HG03521 (cell line): ENCODE measurements around the gene ZFP14.
A peak's percentile ranks its signal among the peaks of the same experiment; 100 is the strongest.

Experiments
- ATAC-seq: cut with Tn5 transposase; IDR thresholded peaks from one replicate; pipeline ENCODE4 v1.9.1; 2021; ENCODE audit warnings: mild to moderate bottlenecking, moderate library complexity; ENCODE audit not compliant: unreplicated experiment

Gene ZFP14

DNA sequence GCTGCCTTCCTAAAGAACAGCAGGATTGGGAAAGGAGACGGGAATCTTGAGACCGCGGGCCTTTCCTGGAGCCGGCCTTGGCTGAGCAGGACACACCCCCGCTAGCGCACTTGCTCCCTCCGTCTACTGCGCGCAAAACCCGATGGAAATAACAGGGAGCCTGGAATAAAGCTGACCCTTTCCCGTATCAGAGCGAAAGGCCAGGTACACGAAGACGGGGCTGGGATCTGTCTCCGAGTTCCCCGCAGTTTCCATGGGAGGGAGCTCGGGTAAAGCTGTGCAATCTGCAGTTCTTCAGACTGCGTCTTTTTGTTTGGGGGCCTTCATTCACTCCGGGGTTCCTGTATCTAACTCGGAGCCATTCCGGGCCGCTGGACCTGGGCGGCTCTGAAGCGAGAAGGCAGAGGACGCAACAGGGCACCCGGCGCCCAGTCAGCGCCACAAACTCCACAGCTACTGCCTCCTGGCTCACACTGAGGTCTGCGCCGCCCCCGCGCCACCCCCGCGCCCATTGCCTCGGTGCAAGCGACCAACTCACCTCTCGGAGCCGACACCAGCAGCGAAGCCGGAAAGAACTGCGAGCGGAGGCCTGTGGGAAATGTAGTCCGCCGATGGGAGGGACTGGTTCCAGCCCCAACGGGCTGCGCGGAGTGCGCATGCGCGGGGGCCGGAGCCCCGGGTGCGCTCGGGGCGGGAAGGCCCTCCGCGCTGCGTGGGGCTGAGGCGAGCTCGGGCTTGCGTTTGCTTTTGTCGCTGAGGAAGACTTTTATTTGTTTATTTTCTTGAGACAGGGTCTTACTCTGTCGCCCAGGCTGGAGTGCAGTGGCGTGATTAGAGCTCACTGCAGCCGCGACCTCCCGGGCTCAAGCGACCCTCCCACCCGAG lies at the start of gene ZFP14:
ZFP14 (minus strand) TSS at position 577 of the 885 bp plus-strand sequence. CDS start 11,309 bp downstream, outside the sequence.
- ATAC-seq, result peak; percentile 97

DNA sequence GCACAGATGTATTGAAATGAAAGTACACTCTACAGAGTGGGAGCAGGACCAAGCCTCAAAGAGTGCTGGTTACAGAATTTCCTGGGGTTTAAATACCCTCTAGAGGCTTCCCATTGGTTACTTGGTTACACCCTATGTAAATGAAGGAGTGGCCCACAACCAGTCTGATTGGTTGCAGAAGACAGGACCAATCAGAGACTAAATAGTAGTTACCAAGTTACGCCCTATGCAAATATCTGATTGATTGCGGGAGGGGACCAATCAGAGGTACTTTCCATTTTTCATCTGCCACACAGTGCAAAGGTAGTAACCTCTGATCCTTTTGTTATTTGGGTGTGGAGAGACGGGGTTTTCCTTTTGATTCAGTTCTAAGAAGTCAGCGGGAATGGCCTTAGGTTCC lies 44.9 kb upstream of the ZFP14 start:
- ATAC-seq, result no peak

DNA sequence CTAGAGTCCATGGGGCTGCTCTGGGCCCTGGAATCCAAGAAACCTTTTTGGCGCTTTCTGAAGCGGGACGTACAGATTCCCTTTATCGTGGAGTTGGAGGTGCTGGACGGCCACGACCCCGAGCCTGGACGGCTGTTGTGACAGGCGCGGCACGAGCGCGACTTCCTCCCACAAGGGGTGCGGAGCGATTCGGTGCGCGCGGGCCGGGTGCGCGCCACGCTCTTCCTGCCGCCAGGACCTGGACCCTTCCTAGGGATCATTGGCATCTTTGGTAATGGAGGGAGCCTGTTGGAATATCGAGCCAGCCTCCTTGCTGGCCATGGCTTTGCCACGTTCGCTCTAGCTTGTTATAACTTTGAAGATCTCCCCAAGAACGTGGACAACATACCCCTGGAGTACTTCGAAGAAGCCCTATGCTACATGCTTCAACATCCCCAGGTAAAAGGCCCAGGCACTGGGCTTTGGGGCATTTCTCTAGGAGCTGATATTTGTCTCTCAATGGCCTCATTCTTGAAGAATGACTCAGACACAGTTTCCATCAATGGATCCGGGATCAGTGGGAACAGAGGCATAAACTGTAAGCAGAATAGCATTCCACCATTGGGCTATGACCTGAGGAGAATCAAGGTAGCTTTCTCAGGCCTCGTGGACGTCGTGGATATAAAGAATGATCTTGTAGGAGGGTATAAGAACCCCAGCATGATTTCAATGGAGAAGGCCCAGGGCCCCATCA lies 42.9 kb upstream of the ZFP14 start:
- ATAC-seq, result no peak

DNA sequence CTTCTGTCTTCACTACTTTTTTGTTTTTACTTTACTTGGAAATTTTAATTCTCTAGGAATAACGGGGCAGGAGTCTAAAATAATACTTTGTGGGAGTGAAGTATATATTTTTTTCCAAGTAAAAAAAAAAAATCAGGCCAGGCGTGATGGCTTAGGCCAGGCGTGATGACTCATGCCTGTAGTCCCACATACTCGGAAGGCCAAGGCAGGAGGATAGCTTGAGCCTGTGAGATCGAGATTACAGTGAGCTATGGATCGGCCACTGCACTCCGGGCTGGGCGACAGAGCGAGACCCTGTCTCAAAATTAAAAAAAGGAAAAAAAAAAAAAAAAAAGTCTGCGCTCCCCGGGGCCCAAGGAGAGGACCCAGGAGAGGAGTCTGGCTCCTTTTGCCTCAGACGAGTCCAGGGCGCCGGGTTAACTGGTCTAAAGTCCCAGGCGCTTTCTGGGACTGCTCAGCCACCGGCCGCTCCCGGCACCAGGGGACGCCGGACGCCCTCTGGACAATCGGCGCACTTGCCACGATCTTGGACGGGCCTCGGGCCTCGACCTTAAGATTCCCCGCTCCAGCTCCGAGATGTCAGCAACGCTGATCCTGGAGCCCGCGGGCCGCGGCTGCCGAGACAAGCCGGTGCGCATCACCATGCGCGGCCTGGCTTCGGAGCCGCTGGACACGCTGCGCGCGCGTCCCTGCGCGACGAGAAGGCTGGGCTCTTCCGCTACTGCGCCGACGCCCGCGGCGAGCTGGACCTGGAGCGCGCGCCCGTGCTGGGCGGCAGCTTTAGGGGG lies 42.2 kb upstream of the ZFP14 start:
- ATAC-seq, result no peak

DNA sequence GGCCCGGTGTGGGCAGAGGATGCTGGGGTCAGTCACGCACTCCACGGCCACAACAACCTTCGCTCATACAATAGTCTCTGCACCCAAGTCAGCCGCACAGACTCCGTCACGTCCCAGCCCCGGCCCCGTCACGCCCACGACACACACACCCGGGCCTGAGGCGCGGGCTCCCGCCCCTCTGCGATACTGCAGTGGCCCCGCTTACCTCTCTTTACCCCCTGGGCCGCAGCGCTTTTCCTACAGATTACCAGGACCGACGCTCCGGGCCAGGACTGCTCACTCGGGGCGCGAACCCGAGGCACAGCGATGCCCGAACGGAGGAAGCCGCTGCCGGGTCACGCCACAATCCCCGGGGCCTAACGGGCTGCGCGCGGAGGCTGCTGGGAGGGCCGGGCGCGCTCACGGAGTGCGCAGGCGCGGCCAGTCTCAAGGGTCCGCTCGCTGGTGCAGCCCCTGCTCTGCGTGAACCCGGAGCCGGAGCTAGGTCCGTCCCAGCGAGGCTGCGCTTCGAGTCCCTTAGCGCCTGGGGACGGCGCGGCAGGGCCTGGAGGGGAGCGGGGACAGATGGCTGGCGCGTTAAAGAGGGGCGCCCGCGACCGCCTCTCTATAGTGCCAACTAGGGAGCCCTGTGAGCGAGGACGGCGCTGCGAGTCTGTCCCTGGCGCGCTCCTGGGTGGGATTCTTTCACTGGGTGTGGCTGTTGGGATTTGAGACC lies 39.4 kb upstream of the ZFP14 start, which contains the start of gene ZFP82:
ZFP82 (minus strand) TSS at position 358 of the 715 bp plus-strand sequence. CDS start 8,855 bp downstream, outside the sequence.
- ATAC-seq, result no peak

DNA sequence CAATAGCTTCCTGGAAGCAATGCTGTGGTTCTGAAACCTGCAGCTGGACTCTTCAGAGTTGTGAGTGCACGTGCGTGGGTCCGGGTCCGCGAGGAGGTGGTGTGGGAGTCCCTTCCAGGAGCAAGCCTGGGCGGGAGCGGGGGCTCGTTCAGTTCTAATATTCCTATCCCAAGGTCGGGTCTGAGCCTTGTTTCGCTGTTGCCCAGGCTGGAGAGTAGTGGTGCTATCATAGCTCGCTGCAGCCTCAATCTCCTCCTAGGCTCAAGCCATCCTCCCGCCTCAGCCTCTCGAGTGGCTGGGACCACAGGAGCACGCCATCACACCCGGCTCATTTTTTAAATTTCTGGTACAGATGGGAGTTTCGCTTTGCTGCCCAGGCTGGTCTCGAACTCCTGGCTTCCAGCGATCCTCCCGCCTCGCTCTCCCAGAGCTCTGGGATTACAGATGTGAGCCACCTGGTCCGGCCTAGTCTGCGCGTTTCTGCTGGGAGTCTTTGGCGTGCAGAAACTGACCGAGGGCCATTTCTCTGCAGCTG lies 38.8 kb upstream of the ZFP14 start:
- ATAC-seq, result no peak

DNA sequence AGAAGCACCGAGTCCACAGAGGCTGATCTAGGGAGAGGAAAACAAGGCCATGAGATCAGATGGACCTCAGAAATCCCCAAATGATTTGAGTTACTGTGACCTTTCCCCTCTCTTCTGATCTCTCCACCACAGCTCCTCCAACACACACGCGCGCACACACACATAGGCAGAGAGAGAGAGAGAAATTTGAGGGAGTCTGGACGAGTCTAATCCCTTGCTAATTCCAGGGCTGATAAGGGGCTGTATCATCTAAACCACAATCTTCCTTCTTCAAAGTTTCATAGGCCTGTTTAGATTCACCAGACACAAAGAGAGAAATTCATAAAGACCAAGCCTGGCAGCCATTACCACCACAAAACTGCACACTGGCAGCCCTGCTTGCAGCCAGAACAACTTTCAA lies 30.8 kb upstream of the ZFP14 start:
- ATAC-seq, result no peak

DNA sequence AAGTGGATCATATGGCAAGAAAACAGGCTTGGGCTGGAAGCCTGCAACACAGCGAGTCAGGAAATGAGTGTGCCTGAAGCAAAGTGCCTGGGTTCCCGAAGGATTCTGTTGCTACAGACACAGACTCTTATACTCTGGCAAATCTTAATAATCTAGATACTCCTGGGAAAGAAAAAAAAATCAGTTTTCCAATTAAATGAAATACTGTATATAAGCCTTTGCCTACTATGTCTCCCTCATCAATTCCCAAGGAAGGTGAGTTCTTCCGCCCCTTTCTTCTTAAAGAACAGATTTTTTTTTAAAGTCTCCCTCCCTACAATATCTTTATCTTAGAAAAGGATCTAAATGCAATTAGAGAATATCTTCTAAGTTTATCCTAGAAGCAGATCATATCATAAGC lies 29.1 kb upstream of the ZFP14 start:
- ATAC-seq, result no peak

DNA sequence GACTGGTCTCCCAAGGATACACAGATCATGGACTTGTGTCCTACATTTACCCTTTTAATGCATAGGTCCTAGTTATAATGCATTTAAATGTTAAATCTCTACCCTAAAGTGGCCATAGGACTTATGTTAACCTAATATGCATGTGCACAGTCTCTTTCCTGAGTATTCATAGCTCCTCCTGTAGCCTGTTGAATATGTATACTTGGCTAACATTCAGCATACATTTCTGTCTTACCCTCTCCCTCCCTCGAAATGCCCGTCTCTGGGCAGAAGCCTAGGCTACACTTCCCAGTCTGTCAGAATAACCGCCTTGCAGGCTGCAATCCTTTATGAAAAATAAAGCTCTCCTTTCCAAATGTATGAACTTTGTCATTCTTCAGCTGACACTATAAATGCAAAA lies 25.5 kb upstream of the ZFP14 start:
- no peak for ATAC-seq

DNA sequence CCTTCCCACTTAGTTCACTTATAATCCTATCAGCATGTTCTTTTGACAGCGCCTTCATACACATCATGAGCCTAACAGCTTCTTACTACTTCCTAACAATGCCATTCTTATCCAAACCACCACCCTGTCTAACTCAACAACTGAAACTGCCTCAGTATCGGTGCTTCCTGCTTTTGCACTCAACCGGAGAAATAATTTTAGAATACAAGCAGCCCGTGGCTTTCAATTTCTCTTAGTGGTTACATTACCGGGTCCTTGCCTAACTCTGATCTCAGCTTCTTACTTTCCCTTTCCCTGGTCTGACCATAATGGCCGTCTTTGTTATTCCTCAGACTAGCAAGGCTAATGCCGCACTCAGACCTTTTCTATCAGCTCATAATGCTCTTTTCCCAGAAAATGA lies 22.5 kb upstream of the ZFP14 start:
- no peak for ATAC-seq

DNA sequence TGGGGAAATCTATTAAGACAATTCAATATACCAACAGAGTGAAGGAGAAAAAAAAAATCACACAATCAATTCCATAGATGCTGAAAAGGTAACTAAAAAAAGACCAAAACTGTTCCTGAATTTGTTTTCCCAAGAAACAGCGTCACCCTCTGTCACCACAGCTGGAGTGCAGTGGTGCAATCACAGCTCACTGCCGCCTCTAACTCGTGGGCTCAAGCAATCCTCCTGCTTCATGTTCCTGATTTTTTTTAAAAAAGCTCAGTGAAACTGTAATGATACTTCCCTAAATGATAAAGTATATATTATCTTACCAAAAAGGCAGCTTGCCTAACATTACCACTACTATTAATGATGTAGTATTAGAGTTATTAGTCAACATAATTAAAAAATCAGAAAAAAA lies 19.6 kb upstream of the ZFP14 start:
- no peak for ATAC-seq

DNA sequence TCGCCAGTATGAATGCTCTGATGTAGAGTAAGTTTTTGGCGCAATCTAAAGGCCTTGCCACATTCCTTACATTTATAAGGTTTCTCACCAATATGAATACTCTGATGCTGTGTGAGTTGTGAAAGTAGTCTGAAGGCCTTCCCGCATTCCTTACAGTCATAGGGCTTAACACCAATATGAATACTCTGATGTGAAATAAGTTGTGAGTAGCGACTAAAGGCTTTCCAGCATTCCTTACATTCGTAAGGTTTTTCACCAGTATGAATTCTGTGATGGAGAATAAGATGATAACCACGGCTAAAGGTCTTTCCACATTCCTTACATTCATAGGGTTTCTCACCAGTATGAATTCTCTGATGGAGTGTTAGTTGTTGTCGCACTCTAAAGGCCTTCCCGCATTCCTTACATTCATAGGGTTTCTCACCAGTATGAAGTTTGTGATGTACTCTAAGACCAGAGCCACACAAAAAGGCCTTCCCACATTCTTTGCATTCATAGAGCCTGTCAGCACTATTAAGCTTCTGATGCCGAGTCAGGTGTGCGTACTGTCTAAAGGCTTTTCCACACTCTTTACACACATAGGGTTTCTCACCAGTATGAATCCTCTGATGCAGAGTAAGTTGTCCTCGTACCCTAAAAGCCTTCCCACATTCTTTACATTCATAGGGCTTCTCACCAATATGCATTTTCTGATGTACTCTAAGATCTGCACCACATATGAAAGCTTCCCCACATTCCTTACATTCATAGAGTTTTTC lies 14.1 kb upstream of the ZFP14 start:
- no peak for ATAC-seq

DNA sequence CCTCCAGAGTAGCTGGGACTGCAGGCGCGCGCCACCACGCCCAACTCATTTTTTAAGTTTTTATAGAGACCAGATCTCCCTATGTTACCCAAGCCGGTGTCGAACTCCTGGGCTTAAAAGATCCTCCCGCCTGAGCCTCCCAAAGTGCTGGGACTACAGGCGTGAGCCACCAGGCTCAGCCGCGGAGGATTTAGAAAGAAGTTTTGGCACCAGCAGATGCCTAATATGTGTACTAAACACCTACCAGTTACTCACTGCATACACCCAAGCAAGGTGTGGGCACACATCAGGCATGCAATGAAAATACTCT lies 464 bp upstream of the ZFP14 start:
- no peak for ATAC-seq

DNA sequence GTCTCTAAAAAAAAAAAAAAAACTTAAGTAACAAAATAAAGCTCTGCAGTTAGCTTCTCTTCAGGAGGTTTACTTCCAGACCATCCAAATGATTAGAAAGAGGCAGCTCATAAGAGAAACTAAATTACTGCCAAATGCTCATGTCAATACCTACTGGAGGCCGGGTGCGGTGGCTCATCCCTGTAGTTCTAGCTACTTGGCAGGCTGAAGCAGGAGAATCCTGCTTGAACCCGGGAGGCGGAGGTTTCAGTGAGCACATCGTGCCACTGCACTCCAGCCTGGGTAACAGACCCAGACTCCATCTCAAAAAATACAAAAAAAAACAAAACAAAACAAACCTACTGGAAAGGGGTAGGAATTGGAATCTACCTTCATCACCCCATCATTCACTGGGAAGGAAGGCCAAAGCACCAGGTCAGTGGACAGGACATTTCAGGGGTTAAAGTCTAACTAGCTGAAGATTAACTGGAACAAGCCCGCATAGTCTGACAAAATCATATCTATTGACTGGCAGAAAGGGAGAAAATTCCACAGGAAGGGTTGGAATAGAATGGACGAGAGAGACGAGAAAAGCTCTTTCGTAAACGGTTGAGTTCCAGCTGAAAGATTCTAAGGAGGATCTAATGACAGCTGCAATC lies 1.3 kb downstream of the ZFP14 start:
- ATAC-seq, result no peak

DNA sequence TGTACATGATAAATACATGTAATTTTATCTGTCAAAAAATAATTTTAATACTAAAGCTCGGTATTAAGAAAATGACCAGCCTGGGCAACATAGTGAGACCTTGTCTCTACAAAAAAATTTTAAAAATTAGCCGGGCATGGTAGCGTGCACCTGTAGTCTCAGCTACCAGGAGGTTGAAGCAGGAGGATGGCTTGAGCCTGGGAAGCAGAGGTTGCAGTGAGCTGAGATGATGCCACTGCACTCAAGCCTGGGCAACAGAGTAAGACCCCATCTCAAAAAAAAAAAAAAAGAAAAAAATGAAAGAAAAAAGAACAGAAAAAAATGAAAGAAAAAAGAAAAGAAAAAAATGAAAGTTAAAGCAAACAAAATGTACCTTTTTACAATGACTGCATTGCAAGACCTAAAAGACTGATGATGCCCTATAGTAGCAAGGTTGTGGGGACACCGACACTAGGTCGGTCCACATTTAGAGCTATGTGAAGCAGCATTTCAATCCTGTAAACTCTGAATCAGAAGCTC lies 5.3 kb downstream of the ZFP14 start:
- no peak for ATAC-seq

DNA sequence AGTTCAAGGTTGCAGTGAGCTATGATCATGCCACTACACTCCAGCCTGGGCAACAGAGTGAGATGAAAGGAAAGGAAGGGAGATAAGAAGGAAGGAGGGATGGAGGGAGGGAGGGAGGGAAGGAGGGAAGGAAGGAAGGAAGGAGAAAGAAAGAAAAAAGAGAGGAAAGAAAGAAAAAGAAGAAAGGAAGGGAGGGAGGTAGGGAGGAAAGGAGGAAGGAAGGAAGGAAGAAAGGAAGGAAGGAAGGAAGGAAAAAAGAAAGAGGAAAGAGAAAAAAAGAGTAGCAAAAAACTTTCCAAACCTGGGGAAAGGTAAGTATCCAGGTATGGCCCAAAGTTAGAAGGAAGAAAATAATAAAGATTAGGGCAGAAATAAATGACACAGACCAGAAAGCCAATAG lies 7.1 kb downstream of the ZFP14 start:
- ATAC-seq, result no peak

DNA sequence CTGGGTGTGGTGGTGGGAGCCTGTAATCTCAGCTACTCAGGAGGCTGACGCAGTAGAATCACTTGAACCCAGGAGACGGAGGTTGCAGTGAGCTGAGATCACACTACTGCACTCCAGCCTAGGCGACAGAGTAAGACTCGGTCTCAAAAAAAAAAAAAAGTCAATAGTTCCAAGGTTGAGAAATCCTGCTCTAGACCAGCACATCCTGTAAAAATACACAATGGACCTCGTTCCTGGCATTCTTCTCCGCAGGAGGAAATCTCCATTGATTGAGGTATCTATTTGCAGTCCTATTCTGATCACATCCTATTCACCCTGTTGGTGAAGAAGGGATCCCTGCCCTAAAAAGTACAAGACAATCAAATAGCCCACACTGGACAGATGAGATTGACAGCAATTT lies 15.2 kb downstream of the ZFP14 start:
- no peak for ATAC-seq

DNA sequence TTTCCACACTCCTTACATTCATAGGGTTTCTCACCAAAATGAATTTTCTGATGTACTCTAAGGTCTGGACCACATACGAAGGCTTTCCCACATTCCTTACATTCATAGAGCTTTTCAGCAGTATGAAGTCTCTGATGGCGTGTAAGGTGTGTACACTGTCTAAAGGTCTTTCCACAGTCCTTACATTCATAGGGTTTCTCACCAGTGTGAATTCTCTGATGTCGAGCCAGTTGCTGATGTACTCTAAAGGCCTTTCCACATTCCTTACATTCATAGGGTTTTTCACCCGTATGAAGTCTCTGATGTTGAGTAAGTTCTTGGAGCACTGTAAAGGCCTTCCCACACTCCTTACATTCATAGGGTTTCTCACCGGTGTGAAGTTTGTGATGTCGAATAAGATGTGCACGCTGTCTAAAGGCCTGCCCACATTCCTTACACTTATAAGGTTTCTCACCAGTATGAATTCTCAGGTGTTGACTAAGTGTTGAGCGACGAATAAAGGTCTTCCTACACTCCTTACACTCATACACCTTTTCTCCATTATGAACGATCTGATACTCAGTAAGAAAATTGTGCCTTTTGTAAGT lies 38.1 kb downstream of the ZFP14 start:
- ATAC-seq, result no peak
